NB4 (cell line): ENCODE data around the gene SUFU.

Source experiments
- DNase-seq: peaks from one replicate; pipeline ENCODE4 v3.0.0; 2010; ENCODE audit warnings: low read depth
- H3K4me3 ChIP-seq: one replicate; pipeline ENCODE4 v1.5.1; 2011; ENCODE audit warnings: mild to moderate bottlenecking, low read depth, low read length, moderate library complexity
- MYC ChIP-seq: IDR thresholded peaks from 2 replicates; pipeline ENCODE4 v1.6.1; 2011; ENCODE audit warnings: low read depth, low read length
- POLR2A ChIP-seq: IDR thresholded peaks from 2 replicates; pipeline ENCODE4 v1.6.1; 2011; ENCODE audit warnings: mild to moderate bottlenecking; ENCODE audit not compliant: insufficient read length; ENCODE audit errors: extremely low read depth
- TF ChIP-seq, protein P1 (sequence below): IDR thresholded peaks from one replicate; pipeline ENCODE4 v1.5.1; 2012; ENCODE audit warnings: low read depth, low read length
- TF ChIP-seq, protein P2 (sequence below): IDR thresholded peaks from 2 replicates; pipeline ENCODE4 v1.6.1; 2011; ENCODE audit warnings: low read depth, low read length

The SUFU gene

DNA sequence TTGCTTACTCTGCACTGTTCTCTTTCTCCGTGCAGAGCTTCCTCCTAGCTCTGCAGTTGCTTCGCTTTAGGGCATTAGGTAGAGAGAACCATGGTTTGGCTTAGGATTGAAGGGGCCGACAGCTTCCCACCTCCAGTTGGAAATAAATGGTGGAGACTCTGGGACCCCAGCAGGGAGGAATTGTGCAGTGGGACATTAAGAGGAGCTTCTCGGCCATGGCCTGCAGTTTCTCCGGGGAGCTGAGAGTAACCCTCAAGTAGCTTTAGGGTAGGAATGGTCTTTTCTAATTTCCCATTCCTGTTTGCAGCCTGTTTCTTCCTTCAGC is 1.2 kb downstream of the SUFU start:
- DNase-seq, result no peak
- H3K4me3 ChIP-seq, result peak overlapping the region; percentile 87
- TF ChIP-seq MYC, result no peak
- TF ChIP-seq, protein P1, sequence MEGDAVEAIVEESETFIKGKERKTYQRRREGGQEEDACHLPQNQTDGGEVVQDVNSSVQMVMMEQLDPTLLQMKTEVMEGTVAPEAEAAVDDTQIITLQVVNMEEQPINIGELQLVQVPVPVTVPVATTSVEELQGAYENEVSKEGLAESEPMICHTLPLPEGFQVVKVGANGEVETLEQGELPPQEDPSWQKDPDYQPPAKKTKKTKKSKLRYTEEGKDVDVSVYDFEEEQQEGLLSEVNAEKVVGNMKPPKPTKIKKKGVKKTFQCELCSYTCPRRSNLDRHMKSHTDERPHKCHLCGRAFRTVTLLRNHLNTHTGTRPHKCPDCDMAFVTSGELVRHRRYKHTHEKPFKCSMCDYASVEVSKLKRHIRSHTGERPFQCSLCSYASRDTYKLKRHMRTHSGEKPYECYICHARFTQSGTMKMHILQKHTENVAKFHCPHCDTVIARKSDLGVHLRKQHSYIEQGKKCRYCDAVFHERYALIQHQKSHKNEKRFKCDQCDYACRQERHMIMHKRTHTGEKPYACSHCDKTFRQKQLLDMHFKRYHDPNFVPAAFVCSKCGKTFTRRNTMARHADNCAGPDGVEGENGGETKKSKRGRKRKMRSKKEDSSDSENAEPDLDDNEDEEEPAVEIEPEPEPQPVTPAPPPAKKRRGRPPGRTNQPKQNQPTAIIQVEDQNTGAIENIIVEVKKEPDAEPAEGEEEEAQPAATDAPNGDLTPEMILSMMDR, result no peak

DNA sequence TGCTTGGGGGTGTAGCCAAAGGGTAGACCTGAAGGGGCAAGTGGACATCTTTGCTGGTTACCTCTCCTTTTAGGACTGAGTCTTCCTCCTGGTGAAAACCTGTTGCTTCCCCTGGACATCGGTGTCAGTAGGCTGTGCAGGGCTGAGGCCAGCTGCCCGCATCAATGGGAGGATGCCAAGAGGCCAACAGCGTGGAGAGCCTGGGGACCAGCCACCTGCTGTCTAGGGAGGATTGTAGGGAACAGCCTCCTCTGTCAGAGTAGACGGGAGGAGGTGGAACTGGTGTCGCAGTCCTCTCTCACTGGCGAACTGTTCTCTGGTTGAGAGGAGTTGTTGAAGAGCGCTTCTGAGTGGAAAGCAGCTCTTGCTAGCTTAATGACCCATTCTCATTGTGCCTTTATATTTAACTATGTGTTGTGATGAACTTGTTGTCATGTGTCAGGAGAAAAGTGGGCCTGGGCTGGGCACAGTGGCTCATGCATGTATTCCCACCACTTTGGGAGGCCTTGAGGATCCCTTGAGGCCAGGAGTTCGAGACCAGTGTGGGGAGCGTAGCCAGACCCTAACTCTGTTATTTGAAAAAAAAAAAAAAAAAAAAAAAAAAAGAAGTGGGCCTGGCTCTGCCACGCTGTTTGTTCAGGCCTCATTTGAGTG is 1.8 kb downstream of the SUFU start:
- TF ChIP-seq, protein P2, sequence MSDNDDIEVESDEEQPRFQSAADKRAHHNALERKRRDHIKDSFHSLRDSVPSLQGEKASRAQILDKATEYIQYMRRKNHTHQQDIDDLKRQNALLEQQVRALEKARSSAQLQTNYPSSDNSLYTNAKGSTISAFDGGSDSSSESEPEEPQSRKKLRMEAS, result no peak
- TF ChIP-seq, protein P1, result no peak
- H3K4me3 ChIP-seq, result peak overlapping the region; percentile 87
- DNase-seq, result no peak

DNA sequence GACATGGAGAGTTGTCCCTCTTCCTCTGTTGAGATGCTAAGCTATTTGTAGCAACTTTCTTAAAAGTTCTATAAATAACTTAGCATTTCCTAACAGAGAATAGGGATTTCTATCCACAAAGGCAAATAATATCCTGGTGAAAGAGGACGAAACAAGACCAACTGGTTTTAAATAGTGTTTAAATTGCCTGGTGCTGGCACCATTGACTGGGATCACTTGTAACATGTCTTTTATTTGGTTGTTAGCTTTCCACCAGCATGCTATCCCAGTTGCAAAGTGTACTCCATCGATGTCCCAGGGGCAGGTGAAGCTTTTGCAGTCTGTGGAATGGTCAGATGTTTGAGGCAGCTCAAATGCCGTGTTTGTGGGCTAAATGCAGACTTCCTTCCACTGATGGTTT is 3.7 kb downstream of the SUFU start:
- no peak overlapping the region for H3K4me3 ChIP-seq
- no peak for TF ChIP-seq MYC
- TF ChIP-seq, protein P2, result no peak
- TF ChIP-seq, protein P1, result no peak
- TF ChIP-seq POLR2A, result no peak
- no peak for DNase-seq

DNA sequence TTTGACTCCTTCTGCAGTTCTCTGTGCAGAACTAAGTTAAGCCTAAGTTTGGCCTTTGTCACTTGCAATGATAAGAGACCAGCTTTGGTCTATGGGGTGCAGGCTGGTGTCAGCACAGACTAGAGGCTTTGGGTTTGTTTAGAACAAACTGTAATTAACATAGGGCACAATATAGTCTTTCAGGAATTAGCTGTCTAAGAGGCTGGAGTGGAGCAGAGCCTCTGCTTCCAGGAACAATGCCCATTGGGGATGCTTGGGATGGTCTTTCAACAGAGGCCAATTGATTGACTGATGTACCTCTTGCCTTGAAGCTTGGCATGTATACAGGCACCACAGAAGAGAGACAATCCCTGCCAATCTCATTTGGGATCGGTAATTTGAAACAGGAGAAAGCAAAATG is 4.7 kb downstream of the SUFU start:
- DNase-seq, result no peak
- TF ChIP-seq MYC (no peak), POLR2A (no peak)
- TF ChIP-seq, protein P1, result no peak
- TF ChIP-seq, protein P2, result no peak
- H3K4me3 ChIP-seq, result no peak overlapping the region

DNA sequence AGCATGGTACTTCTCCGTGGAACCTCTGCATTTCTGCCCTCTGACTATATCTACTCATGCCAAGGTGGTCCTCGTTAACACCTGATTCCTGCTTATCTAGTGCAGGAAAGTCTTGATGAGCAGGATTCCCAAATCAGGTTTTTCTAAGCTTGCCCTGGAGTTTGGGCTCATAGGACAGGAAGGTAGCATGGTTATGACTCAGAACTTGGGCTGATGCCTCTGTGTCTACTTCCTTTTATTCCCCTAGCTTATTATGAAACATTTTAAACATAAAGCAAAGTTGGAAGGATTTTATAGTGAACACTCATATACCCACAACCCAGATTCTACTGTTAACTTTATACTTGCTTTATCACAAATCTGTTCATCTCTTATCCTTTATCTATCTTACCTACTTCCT is 5.6 kb downstream of the SUFU start:
- TF ChIP-seq POLR2A, result no peak
- no peak for TF ChIP-seq MYC
- TF ChIP-seq, protein P2, result no peak
- TF ChIP-seq, protein P1, result no peak
- no peak overlapping the region for H3K4me3 ChIP-seq
- DNase-seq, result peak; percentile 60

DNA sequence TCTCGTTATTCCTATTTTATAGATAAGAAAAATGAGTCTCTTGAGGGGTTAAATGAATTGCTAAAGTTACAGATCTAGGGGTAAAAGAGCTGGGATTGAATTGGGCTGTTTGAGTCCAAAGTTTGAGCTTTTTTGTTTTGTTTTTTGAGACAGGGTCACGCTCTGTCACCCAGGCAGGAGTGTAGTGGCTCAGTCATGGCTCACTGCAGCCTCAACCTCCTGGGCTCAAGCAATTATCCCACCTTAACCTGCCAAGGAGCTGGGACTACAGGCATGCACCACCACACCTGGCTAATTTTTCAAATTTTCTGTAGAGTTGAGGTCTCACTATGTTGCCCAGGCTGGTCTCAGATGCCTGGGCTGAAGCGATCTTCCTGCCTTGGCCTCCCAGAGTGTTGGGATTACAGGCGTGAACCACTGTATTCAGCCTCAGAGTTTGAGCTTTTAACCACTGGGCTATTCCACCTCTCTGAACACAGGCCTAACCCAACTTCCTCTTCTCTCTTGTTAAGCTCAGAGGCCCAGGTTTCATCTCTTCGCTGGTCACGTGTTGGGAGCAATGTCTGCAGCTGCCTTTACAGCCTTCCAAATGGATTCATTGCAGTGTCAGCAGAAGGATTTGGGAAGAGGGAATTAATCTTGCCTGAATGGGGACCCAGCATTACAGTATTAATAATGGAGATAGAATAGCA is 8.0 kb downstream of the SUFU start:
- peak; percentile 60 for DNase-seq
- no peak overlapping the region for H3K4me3 ChIP-seq
- TF ChIP-seq POLR2A, result no peak
- TF ChIP-seq, protein P2, result peak; percentile 90
- TF ChIP-seq, protein P1, result no peak
- no peak for TF ChIP-seq MYC
